Hematopoietic multipotent progenitor cell treated with erythropoietin and hydrocortisone succinate and interleukin-3 and kit ligand, for 17 days (in vitro differentiated cells): ENCODE data around the gene PPP1R3G.
"Not testable (repeated sequence)": the region's sequence is repeated elsewhere in the genome, so short reads cannot be mapped to it uniquely, and the experiment has no call there.

Experiments
- DNase-seq: peaks from one replicate; pipeline ENCODE4 v3.0.0-alpha.2; 2015; ENCODE audit warnings: low spot score

Gene PPP1R3G

GRCh38 chr6:5084781-5085647 lies at the start of gene PPP1R3G:
TSS of gene PPP1R3G (plus strand) at chr6:5085341. CDS start at chr6:5085486, 145 bp downstream.
- no peak for DNase-seq

- DNase-seq = no peak
These were observed 48.9 kb upstream of the PPP1R3G start for GRCh38 chr6:5036269-5036668.

- no peak for DNase-seq
These were observed 43.2 kb upstream of the PPP1R3G start for GRCh38 chr6:5041955-5042354.

GRCh38 chr6:5042436-5042835 lies 42.7 kb upstream of the PPP1R3G start:
- DNase-seq = no peak

GRCh38 chr6:5044866-5045265 lies 40.3 kb upstream of the PPP1R3G start:
- DNase-seq = no peak

- no peak for DNase-seq
These were observed 39.7 kb upstream of the PPP1R3G start for GRCh38 chr6:5045416-5045815.

- no peak for DNase-seq
These were observed 38.7 kb upstream of the PPP1R3G start for GRCh38 chr6:5046430-5046829.

- no peak for DNase-seq
These were observed 35.1 kb upstream of the PPP1R3G start for GRCh38 chr6:5050009-5050408.

GRCh38 chr6:5051394-5051793 lies 33.7 kb upstream of the PPP1R3G start:
- DNase-seq = no peak

GRCh38 chr6:5053038-5053437 lies 32.1 kb upstream of the PPP1R3G start:
- DNase-seq = no peak

- DNase-seq = no peak
These were observed 31.3 kb upstream of the PPP1R3G start for GRCh38 chr6:5053864-5054244.

- no peak for DNase-seq
These were observed 30.8 kb upstream of the PPP1R3G start for GRCh38 chr6:5054245-5054873.

GRCh38 chr6:5055118-5055517 lies 30.0 kb upstream of the PPP1R3G start:
- no peak for DNase-seq

- no peak for DNase-seq
These were observed 26.9 kb upstream of the PPP1R3G start for GRCh38 chr6:5058254-5058653.

GRCh38 chr6:5059036-5059896 lies 25.9 kb upstream of the PPP1R3G start:
- no peak for DNase-seq

GRCh38 chr6:5060439-5060838 lies 24.7 kb upstream of the PPP1R3G start:
- not testable (repeated sequence) for DNase-seq

- DNase-seq = no peak
These were observed 24.0 kb upstream of the PPP1R3G start for GRCh38 chr6:5061152-5061551.

GRCh38 chr6:5063617-5064016 lies 21.5 kb upstream of the PPP1R3G start:
- DNase-seq = no peak

GRCh38 chr6:5066456-5067093 lies 18.6 kb upstream of the PPP1R3G start:
- DNase-seq = no peak

GRCh38 chr6:5067305-5067704 lies 17.8 kb upstream of the PPP1R3G start:
- no peak for DNase-seq

- DNase-seq = no peak
These were observed 16.9 kb upstream of the PPP1R3G start for GRCh38 chr6:5068153-5068751.

GRCh38 chr6:5071216-5071615 lies 13.9 kb upstream of the PPP1R3G start:
- no peak for DNase-seq
